ENCODE data around the gene FAM169A. TPM values are rescaled to one million over a fixed set of nuclear protein-coding genes. Genes with fewer than 3 reads are reported as not detected.

Gene FAM169A, protein sequence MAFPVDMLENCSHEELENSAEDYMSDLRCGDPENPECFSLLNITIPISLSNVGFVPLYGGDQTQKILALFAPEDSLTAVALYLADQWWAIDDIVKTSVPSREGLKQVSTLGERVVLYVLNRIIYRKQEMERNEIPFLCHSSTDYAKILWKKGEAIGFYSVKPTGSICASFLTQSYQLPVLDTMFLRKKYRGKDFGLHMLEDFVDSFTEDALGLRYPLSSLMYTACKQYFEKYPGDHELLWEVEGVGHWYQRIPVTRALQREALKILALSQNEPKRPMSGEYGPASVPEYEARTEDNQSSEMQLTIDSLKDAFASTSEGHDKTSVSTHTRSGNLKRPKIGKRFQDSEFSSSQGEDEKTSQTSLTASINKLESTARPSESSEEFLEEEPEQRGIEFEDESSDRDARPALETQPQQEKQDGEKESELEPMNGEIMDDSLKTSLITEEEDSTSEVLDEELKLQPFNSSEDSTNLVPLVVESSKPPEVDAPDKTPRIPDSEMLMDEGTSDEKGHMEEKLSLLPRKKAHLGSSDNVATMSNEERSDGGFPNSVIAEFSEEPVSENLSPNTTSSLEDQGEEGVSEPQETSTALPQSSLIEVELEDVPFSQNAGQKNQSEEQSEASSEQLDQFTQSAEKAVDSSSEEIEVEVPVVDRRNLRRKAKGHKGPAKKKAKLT
- total RNA-seq (8.1 and 9.4 TPM in 2 replicates), polyA plus RNA-seq (2.1 and 4.7 TPM in 2 replicates), polyA minus RNA-seq (5.5 and 5.7 TPM in 2 replicates)
- 7.1 TPM for total RNA-seq (2013)

DNA sequence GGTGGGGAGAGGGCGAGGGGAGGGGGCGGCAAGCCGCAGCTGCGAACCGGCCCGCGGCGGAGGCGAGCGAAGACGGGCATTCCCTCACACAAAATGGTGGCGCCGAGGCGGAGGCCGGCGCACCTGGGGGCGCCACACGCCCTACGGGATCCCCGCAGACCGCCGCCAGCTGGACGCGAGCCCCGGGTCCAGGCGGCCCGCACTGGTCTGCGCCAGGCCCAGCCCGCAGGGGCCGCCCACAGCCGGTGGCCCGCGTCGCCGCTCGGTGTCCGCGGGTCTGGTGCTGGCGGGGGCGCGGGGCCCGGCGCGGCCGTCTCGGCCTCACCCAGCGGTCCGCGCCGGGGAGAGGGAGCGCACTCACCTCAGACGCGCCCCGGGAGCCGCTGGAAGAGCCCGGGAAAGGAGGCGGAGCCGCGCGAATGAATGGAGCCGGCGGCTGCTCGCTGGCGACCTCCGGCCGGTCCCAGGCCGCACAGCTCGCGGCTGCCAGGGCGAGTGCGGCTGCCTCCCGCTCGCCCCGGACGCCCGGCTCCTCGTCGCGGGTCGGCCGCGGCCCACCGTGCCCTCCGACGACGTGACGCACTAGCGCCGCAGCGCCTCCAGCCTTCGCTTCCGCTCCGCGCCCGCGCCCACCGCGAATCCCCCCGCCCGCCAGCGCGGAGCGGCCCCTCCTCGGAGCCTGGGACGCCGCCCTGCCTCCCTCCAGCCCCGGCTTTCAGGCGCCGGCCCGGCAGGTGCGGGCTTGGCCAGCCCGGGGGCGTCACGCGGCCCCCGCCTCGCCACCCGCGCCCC lies at the start of gene FAM169A:
TSS of gene FAM169A (minus strand) at position 584 of the 792 bp plus-strand sequence. CDS start 24,711 bp downstream, outside the sequence.
- Histone ChIP-seq H2AFZ (ENCODE audit: insufficient read depth, low read depth, low read length, poor library complexity, severe bottlenecking) (peak within 1 kb of the TSS; percentile 91), H3K9me3 (ENCODE audit: control extremely low read depth in 1 of 3, control insufficient read depth in 2 of 3, insufficient read depth in 1 of 3, low read length in 2 of 3) (no peaks in the 10 kb centered on the region), H3K4me2 (replicated peaks; ENCODE audit: low read depth, low read length, poor library complexity, severe bottlenecking) (peak within 1 kb of the TSS; percentile 90), H3K27ac (ENCODE audit: low read length in 2 of 2) (peak within 1 kb of the TSS in 1 of 2 donors; percentile 60), H3K4me1 (ENCODE audit: control insufficient read depth in 2 of 2, insufficient read depth in 2 of 2, low read length in 2 of 2) (peaks cover 10 to 14% of the 10 kb centered on the region in 2 donors), H4K20me1 (ENCODE audit: control insufficient read depth, insufficient read depth, low read length, poor library complexity, severe bottlenecking) (no peaks in the 10 kb centered on the region), H3K36me3 (replicated peaks in 1 of 2; ENCODE audit: control extremely low read depth in 1 of 2, control insufficient read depth in 1 of 2, extremely low read depth in 1 of 2, insufficient read depth in 2 of 2, low read length in 1 of 2) (no peaks in the 10 kb centered on the region), H3K79me2 (ENCODE audit: control insufficient read depth, insufficient read depth, low read length) (peaks cover 17% of the 10 kb centered on the region), H3K4me3 (ENCODE audit: control extremely low read depth in 1 of 5, extremely low read depth in 1 of 5, insufficient read depth in 1 of 5, low read depth in 2 of 5, low read length in 4 of 5) (peak within 1 kb of the TSS; percentile 55 to 73 (median 67)), H3K27me3 (replicated peaks in 1 of 4; ENCODE audit: control extremely low read depth in 1 of 4, control insufficient read depth in 3 of 4, insufficient read depth in 4 of 4, low read length in 3 of 4) (peaks cover 0 to 16% (median 7%) of the 10 kb centered on the region in 4 experiments), H3K9ac (ENCODE audit: low read length) (peak within 1 kb of the TSS; percentile 72)
- POLR2A ChIA-PET, result no interaction called here
- Mint-ChIP-seq H3K27ac (peak within 1 kb of the TSS; percentile 85), H3K9me3 (ENCODE audit: insufficient read depth) (no peaks in the 10 kb centered on the region), H3K27me3 (peaks cover 24% of the 10 kb centered on the region), H3K4me1 (peaks cover 26% of the 10 kb centered on the region), H3K4me3 (peak within 1 kb of the TSS; percentile 88)
- intact Hi-C loops (cut with micrococcal nuclease), result loop anchor here (2.0 kb wide), 1 partner anchor 99 kb away; the partner anchor contains the start of genes GFM2 and NSA2
- ATAC-seq (ENCODE audit: low read depth) (peak; percentile 64), DNase-seq (peak; percentile 72)
- TF ChIP-seq, protein P1, sequence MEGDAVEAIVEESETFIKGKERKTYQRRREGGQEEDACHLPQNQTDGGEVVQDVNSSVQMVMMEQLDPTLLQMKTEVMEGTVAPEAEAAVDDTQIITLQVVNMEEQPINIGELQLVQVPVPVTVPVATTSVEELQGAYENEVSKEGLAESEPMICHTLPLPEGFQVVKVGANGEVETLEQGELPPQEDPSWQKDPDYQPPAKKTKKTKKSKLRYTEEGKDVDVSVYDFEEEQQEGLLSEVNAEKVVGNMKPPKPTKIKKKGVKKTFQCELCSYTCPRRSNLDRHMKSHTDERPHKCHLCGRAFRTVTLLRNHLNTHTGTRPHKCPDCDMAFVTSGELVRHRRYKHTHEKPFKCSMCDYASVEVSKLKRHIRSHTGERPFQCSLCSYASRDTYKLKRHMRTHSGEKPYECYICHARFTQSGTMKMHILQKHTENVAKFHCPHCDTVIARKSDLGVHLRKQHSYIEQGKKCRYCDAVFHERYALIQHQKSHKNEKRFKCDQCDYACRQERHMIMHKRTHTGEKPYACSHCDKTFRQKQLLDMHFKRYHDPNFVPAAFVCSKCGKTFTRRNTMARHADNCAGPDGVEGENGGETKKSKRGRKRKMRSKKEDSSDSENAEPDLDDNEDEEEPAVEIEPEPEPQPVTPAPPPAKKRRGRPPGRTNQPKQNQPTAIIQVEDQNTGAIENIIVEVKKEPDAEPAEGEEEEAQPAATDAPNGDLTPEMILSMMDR (IDR thresholded peaks at IDR 0.05), result no peak
- no peak for TF ChIP-seq EZH2 (IDR thresholded peaks at IDR 0.05; ENCODE audit: borderline replicate concordance, insufficient read depth, low read depth, low read length, poor library complexity, severe bottlenecking)
- WGBS (ENCODE audit: insufficient coverage), result under 1% methylated on average over 119 of the region's 119 CpGs
- CTCF ChIA-PET, result no interaction called here
